Motor neuron (in vitro differentiated cells): ENCODE results near the gene CTDP1. TPM values are rescaled to one million over a fixed set of nuclear protein-coding genes. Genes with fewer than 3 reads are reported as not detected.
A peak's percentile ranks its signal among the peaks of the same experiment; 100 is the strongest.
"Not testable (repeated sequence)": the region's sequence is repeated elsewhere in the genome, so short reads cannot be mapped to it uniquely, and the experiment has no call there.

Experiments
- ATAC-seq, 8 experiments: fragments of 200-7000 bp; cut with Tn5 transposase; replicated peaks in 6 of 8; 2 replicates each; pipeline ENCODE4 v1.8.0; 2021; ENCODE audit warnings: mild to moderate bottlenecking in 8 of 8, moderate library complexity in 8 of 8
- H3K27ac ChIP-seq, 2 donors: fragments of 250-450 bp; sonication (Bioruptor Pico); 2 replicates each; pipeline ENCODE4 v1.9.0; 2021; ENCODE audit warnings: antibody characterized with exemption in 2 of 2, mild to moderate bottlenecking in 2 of 2, moderate library complexity in 1 of 2
- H3K4me1 ChIP-seq, 2 donors: fragments of 250-450 bp; sonication (Bioruptor Pico); replicated peaks in 1 of 2; 2 replicates each; pipeline ENCODE4 v1.6.1; 2021; ENCODE audit warnings: antibody characterized with exemption in 2 of 2, mild to moderate bottlenecking in 2 of 2, moderate library complexity in 1 of 2
- H3K4me3 ChIP-seq, 5 donors: fragments of 250-450 bp; sonication (Bioruptor Pico); 2 replicates each; pipeline ENCODE4 v1.9.0; 2021; ENCODE audit warnings: antibody characterized with exemption in 5 of 5, mild to moderate bottlenecking in 5 of 5, moderate library complexity in 4 of 5
- WGBS, 10 experiments: fragments of 450-650 bp; shearing (Covaris generic); methylation state at CpG; one replicate each; pipeline ENCODE4 v1.0.0; 2022; 5-methylcytosine and 5-hydroxymethylcytosine counted together
- in situ Hi-C, 9 experiments: fragments of 400-800 bp; cut with MboI; loops; one replicate each; pipeline ENCODE4 v1.15.0; 2021; ENCODE audit warnings: low sequenced_read_pairs in 9 of 9, low pct_unique_long_range_greater_than_20kb in 2 of 9; ENCODE audit not compliant: unreplicated experiment in 9 of 9
- total RNA-seq, 8 experiments: library from RNA; unstranded; fragments of 300-600 nt; gene quantifications; 2 replicates each; pipeline versions ENCODE4 v1.2.3 to v1.2.4, GENCODE V29; 2022

Gene CTDP1
- total RNA-seq, 8 experiments from 2014 or later: 9.5 to 21.8 (median 14.8) TPM

GRCh38 chr18:79687806-79688205, 8.2 kb downstream of the CTDP1 start:
- in situ Hi-C loops: no loop called here
- no peak for ATAC-seq
- no peak overlapping the region for H3K27ac ChIP-seq

GRCh38 chr18:79690071-79690470, 10.5 kb downstream of the CTDP1 start:
- Histone ChIP-seq H3K4me3 (no peak overlapping the region), H3K27ac (no peak overlapping the region), H3K4me1 (peaks cover 0 to 7% of the 10 kb centered on the region in 2 donors)
- WGBS, 10 experiments: 14 to 100% (median 83%) methylated on average over 1 to 4 of the region's 6 CpGs; no CpG with 5 or more reads in 4 of the 10 experiments
- no peak for ATAC-seq
- in situ Hi-C loops: no loop called here

More at GRCh38 chr18:79687806-79688205, 8.2 kb downstream of the CTDP1 start:
- Histone ChIP-seq H3K4me3 (no peak overlapping the region), H3K4me1 (peaks cover 0 to 2% of the 10 kb centered on the region in 2 donors)
- WGBS, 10 experiments: 20 to 100% (median 92%) methylated on average over 1 to 10 of the region's 12 CpGs; no CpG with 5 or more reads in 5 of the 10 experiments

GRCh38 chr18:79690586-79691482, 11.2 kb downstream of the CTDP1 start:
- H3K27ac ChIP-seq: no peak overlapping the region
- H3K4me3 ChIP-seq: no peak overlapping the region
- WGBS, 10 experiments: 80 to 91% (median 84%) methylated on average over 1 to 13 of the region's 33 CpGs; no CpG with 5 or more reads in 4 of the 10 experiments
- peaks cover 0 to 7% of the 10 kb centered on the region in 2 donors for H3K4me1 ChIP-seq
- in situ Hi-C loops: no loop called here
- ATAC-seq: no peak

GRCh38 chr18:79692056-79692455, 12.5 kb downstream of the CTDP1 start:
- H3K27ac ChIP-seq: no peak overlapping the region
- in situ Hi-C loops: no loop called here
- H3K4me1 ChIP-seq: peaks cover 0 to 7% of the 10 kb centered on the region in 2 donors
- no peak for ATAC-seq
- no peak overlapping the region for H3K4me3 ChIP-seq
- 73 to 93% (median 87%) methylated on average over 1 to 4 of the region's 14 CpGs; no CpG with 5 or more reads in 5 of the 10 experiments for WGBS, 10 experiments

- Histone ChIP-seq H3K4me3 (no peak overlapping the region), H3K27ac (no peak overlapping the region), H3K4me1 (peaks cover 0 to 7% of the 10 kb centered on the region in 2 donors)
- ATAC-seq: peak in 2 of 8 experiments; percentile 5
- 80 to 100% (median 85%) methylated on average over 1 to 5 of the region's 12 CpGs; no CpG with 5 or more reads in 5 of the 10 experiments for WGBS, 10 experiments
- in situ Hi-C loops: no loop called here
Measured at GRCh38 chr18:79692886-79693285, 13.3 kb downstream of the CTDP1 start.

- in situ Hi-C loops: no loop called here
- H3K27ac ChIP-seq: no peak overlapping the region
- ATAC-seq: peak; percentile 21 to 93 (median 81)
- WGBS, 10 experiments: 67 to 100% (median 94%) methylated on average over 1 to 9 of the region's 31 CpGs; no CpG with 5 or more reads in 5 of the 10 experiments
- peaks cover 0 to 7% of the 10 kb centered on the region in 2 donors for H3K4me1 ChIP-seq
- no peak overlapping the region for H3K4me3 ChIP-seq
Measured at GRCh38 chr18:79693561-79694205, 14.1 kb downstream of the CTDP1 start.

GRCh38 chr18:79694206-79694894, 14.7 kb downstream of the CTDP1 start:
- H3K4me1 ChIP-seq, H3K4me3 ChIP-seq, H3K27ac ChIP-seq, ATAC-seq, in situ Hi-C loops: not testable (repeated sequence)
- WGBS, 10 experiments: 60 to 100% (median 81%) methylated on average over 1 to 2 of the region's 32 CpGs; no CpG with 5 or more reads in 2 of the 10 experiments

GRCh38 chr18:79694895-79695213, 15.3 kb downstream of the CTDP1 start:
- peaks cover 0 to 7% of the 10 kb centered on the region in 2 donors for H3K4me1 ChIP-seq
- no peak overlapping the region for H3K27ac ChIP-seq
- no peak for ATAC-seq
- WGBS, 10 experiments: 80 to 100% (median 91%) methylated on average over 1 to 3 of the region's 3 CpGs; no CpG with 5 or more reads in 2 of the 10 experiments
- in situ Hi-C loops: no loop called here
- no peak overlapping the region for H3K4me3 ChIP-seq

GRCh38 chr18:79695269-79695668, 15.7 kb downstream of the CTDP1 start:
- Histone ChIP-seq H3K4me3 (no peak overlapping the region), H3K27ac (no peak overlapping the region), H3K4me1 (peaks cover 0 to 7% of the 10 kb centered on the region in 2 donors)
- 60 to 100% (median 80%) methylated on average over 1 to 4 of the region's 13 CpGs; no CpG with 5 or more reads in 3 of the 10 experiments for WGBS, 10 experiments
- ATAC-seq: peak in 3 of 8 experiments; percentile 16 to 64 (median 46)
- in situ Hi-C loops: no loop called here

- Histone ChIP-seq H3K4me3 (no peak overlapping the region), H3K27ac (no peak overlapping the region), H3K4me1 (peaks cover 0 to 7% of the 10 kb centered on the region in 2 donors)
- 43 to 100% (median 92%) methylated on average over 1 to 16 of the region's 53 CpGs; no CpG with 5 or more reads in 2 of the 10 experiments for WGBS, 10 experiments
- in situ Hi-C loops: no loop called here
- peak in 1 of 8 experiments; percentile 6 for ATAC-seq
Measured at GRCh38 chr18:79695856-79696850, 16.6 kb downstream of the CTDP1 start.

GRCh38 chr18:79697178-79697577, 17.6 kb downstream of the CTDP1 start:
- in situ Hi-C loops: no loop called here
- Histone ChIP-seq H3K4me1 (peaks cover 0 to 7% of the 10 kb centered on the region in 2 donors), H3K27ac (no peak overlapping the region), H3K4me3 (no peak overlapping the region)
- ATAC-seq: no peak
- WGBS, 10 experiments: 86 to 98% (median 90%) methylated on average over 3 to 17 of the region's 24 CpGs; no CpG with 5 or more reads in 3 of the 10 experiments

- no peak overlapping the region for H3K27ac ChIP-seq
- no peak for ATAC-seq
- peaks cover 0 to 3% of the 10 kb centered on the region in 2 donors for H3K4me1 ChIP-seq
- WGBS, 10 experiments: 76 to 98% (median 91%) methylated on average over 1 to 15 of the region's 22 CpGs; no CpG with 5 or more reads in 1 of the 10 experiments
- no peak overlapping the region for H3K4me3 ChIP-seq
- in situ Hi-C loops: no loop called here
Measured at GRCh38 chr18:79697976-79698375, 18.4 kb downstream of the CTDP1 start.
